Right ventricle myocardium superior (tissue), 1 donor: Measurements from ENCODE around the gene OR1K1. TPM values are rescaled to one million over a fixed set of nuclear protein-coding genes. Genes with fewer than 3 reads are reported as not detected.

Experiments
- ATAC-seq: fragments of 200-7000 bp; cut with Tn5 transposase; one replicate; pipeline ENCODE4 v1.9.1; 2020; ENCODE audit warnings: mild to moderate bottlenecking; ENCODE audit not compliant: poor library complexity
- DNase-seq: peaks from one replicate; pipeline ENCODE4 v3.0.0-alpha.2; 2020
- intact Hi-C: fragments of 100-400 bp; cut with DNase I; formaldehyde crosslinking; loops from one replicate; pipeline ENCODE4 v1.11.2; 2022
- long read RNA-seq: library from polyadenylated mRNA; unstranded; transcript quantifications from one replicate; pipeline ENCODE4 v2.0.0, GENCODE V29; 2021
- total RNA-seq: library from RNA; stranded (reverse); fragmentation: NEBNext Ultra II Directional; extraction: Animal tissue kit (Norgen Biotek cat#: 25700); gene quantifications from one replicate; pipeline ENCODE4 v1.2.1, GENCODE V29; 2021
- donor health status: DM: no; HTN: yes; CAD: no; lungs with severe emphysema.

Gene OR1K1, protein sequence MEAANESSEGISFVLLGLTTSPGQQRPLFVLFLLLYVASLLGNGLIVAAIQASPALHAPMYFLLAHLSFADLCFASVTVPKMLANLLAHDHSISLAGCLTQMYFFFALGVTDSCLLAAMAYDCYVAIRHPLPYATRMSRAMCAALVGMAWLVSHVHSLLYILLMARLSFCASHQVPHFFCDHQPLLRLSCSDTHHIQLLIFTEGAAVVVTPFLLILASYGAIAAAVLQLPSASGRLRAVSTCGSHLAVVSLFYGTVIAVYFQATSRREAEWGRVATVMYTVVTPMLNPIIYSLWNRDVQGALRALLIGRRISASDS
- not detected for total RNA-seq
- long read RNA-seq = 0 reads

DNA sequence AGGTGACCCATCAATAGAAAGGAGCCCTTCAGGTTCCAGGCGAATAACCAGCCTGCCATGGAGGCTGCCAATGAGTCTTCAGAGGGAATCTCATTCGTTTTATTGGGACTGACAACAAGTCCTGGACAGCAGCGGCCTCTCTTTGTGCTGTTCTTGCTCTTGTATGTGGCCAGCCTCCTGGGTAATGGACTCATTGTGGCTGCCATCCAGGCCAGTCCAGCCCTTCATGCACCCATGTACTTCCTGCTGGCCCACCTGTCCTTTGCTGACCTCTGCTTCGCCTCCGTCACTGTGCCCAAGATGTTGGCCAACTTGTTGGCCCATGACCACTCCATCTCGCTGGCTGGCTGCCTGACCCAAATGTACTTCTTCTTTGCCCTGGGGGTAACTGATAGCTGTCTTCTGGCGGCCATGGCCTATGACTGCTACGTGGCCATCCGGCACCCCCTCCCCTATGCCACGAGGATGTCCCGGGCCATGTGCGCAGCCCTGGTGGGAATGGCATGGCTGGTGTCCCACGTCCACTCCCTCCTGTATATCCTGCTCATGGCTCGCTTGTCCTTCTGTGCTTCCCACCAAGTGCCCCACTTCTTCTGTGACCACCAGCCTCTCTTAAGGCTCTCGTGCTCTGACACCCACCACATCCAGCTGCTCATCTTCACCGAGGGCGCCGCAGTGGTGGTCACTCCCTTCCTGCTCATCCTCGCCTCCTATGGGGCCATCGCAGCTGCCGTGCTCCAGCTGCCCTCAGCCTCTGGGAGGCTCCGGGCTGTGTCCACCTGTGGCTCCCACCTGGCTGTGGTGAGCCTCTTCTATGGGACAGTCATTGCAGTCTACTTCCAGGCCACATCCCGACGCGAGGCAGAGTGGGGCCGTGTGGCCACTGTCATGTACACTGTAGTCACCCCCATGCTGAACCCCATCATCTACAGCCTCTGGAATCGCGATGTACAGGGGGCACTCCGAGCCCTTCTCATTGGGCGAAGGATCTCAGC, at the start of gene OR1K1:
TSS of gene OR1K1 (plus strand) at position 58 of the 995 bp plus-strand sequence. CDS start at position 58, 0 bp downstream.
- DNase-seq = no peak
- intact Hi-C loops = loop anchor here (10.0 kb wide), 1 partner anchor 696 kb away; no protein-coding TSS in a partner anchor
- ATAC-seq = no peak

DNA sequence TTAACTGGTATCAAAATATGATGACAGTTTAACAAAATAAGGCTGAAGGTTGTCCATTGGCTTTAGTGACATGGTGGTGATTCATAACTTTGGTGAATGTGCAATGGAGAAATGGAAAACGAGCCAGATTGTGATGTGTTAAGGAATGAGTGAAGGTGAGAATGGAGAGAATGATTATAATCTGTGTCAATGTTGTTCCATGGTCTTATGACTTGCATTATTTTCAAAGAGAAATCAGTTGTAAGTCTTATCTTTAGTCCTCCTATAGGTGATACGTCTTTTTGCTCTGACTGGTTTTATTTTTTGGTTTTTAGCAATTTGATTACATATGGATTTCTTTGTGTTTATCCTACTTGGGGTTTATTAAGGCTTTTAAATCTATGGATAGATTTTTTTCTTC, 45.1 kb upstream of the OR1K1 start:
- no peak for DNase-seq
- ATAC-seq = no peak
- intact Hi-C loops = no loop called here

DNA sequence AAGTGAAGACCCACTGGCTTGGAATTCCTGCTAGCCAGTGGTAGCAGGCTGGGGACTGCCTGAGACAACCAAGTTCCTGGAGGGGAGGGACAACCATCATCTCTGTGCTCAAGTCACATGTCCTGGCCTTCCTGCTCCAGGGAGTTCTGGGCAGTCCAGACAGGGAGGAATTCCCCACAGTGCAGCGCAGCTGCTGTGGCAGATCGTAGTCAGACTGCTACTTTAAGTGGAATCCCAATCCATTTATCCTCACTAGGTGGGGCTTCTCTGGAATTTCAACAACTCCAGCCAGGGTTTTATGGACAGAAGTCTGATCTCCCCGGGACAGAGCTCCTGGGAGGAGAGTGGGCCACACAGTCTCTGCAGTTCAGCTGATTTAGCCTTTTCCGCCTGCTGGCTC, 32.1 kb upstream of the OR1K1 start:
- intact Hi-C loops = no loop called here
- ATAC-seq (no peak), DNase-seq (no peak)

DNA sequence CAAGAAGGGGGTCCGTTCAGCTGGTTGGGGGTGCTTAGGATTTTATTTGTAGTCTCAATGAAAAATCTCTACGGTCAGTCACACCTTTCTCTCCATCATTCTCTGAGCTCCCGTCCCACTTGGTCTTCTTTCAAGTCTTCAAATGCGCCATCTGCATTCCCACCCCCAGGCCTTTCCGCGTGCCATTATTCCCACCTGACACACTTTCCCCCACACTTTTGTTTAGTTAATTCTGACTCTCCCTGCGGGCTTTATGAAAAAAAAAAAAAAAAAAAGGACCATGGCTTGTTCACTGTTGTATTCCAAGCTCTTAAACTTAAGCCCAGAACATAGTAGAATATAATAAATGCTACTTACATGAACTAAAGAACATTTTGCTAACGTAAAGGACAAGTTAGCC, 22.9 kb upstream of the OR1K1 start:
- intact Hi-C loops = no loop called here
- DNase-seq = no peak
- no peak for ATAC-seq

DNA sequence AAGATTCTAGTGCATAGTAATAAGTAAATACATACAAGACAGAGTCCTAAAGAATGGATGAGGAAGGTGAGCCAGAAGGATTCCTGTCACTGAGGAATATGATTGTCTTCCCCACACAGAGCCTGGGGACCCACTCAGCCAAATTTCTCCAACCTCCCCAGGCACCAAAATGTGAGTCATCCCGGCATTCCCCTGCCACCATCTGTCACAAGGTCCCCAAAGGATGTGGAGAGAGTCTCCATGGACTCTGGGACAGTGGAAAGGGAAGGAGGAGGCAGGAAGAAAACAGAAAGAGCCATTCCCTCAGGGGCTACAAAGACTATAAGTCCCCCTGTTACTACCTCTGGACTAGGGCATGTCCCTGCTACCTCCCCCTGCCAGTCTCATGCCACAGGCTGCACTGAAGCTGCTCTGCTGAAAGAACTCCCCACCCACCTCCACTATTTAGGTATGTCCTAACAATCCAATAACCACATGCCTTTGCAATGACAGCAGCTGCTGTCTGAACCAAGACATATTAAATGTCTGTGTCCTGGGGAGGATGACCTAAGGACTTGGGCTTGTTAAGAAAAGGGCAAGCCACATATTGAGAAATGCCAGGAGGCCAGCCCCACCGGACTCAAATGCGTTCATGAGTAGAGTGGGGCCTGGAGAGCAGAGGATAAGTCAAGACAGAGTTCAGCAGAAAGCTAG, 21.8 kb upstream of the OR1K1 start:
- no peak for ATAC-seq
- intact Hi-C loops = no loop called here
- DNase-seq = no peak

DNA sequence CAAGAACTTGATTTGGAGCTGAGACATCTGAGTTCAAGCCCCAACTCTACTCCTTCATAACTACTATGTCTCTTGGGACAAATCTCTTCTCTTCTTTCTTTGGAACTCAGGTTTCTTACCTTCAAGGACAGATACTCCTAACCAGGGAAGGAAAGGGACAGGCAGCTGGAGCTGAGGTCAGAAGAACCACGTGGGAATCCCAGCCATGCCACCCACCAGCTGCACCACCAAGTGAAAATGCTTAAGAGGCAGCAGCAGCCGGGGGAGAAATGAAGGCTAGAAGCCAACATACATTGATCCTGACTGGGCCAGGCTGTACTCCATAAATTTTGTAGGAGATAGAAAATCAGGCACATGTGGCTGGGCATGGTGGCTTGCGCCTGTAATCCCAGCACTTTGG, 20.7 kb upstream of the OR1K1 start:
- intact Hi-C loops = no loop called here
- DNase-seq = no peak
- no peak for ATAC-seq

DNA sequence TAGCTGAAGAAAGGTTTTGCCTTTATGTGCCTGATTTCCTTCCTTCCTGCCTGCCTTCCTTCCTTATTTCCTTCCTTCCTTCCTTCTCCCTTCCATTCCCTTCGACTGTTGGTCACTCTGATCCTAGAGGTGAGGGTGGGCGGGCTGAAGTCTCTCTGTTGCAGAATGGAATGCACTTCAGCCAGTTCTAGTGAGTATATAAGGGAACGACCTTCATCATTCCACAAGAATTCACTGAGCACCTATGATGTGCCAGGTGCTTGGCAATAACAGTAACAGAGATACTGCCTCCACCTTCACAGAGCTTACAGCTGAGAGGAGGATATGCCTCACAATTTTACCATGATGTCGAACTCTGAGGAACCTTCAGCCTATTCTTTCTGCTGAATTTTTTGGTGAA, 19.9 kb upstream of the OR1K1 start:
- intact Hi-C loops = no loop called here
- no peak for ATAC-seq
- DNase-seq = no peak

DNA sequence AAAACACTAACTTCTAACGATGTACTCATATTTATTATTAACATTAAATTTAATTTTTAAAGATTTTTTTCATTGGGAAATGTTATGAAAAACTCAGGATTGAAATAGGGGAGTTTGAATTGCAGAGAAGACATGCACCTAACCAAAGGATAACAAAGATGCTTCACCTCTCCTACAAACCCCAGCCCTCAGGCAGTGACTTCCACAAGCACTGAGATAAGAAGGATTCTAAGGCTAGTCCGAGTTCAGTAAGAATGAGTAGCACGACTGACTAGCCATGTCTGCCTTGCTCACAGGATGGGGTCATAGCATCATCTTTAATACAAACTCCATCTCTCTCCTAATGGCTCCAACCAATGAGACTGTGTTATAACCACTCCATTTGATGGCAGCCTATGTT, 18.3 kb upstream of the OR1K1 start:
- no peak for ATAC-seq
- intact Hi-C loops = no loop called here
- DNase-seq = no peak

DNA sequence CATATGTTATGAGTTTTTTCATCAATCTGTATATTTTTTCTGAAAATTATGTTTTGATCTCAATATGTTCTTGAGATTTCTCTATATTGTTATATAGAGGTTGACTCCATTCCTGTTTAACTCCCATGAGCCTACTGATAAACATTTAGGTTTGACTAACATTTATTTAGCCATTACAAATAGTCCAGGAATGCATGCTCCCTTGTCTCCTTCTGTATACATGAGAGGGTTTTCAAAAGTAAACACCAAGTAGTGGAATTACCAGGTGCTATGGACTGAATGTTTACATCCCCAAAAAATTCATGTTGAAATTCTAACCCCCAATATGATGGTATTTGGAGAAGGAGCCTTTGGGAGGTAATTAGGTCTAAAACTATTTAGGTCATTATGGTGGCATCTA, 14.7 kb upstream of the OR1K1 start:
- intact Hi-C loops = no loop called here
- DNase-seq (no peak), ATAC-seq (no peak)

DNA sequence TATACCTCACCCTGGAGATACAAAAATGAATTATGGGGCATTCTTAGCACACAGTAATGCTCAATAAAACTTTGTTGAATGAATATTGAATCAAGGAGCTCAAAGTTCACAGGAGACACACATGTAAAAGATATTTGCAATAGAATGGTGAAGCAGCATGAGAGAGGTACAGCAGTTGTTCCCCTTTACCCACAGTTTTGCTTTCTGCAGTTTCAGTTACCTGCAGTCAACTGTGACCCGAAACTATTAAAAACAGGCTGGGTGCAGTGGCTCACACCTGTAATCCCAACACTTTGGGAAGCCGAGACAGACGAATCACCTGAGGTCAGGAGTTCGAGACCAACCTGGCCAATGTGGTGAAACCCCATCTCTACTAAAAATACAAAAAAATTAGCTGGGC, 13.6 kb upstream of the OR1K1 start:
- intact Hi-C loops = no loop called here
- ATAC-seq = no peak

DNA sequence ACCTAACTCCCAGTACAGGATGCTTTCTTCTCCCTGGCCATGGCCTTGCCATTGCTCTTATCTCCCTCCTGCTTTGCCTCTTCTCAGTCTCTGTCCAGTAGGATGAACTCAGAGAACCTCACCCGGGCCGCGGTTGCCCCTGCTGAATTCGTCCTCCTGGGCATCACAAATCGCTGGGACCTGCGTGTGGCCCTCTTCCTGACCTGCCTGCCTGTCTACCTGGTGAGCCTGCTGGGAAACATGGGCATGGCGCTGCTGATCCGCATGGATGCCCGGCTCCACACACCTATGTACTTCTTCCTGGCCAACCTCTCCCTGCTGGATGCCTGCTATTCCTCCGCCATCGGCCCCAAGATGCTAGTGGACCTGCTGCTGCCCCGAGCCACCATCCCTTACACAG, 11.1 kb upstream of the OR1K1 start, which contains the start of gene OR5C1:
TSS of gene OR5C1 (plus strand) at position 103 of the 400 bp plus-strand sequence. CDS start at position 103, 0 bp downstream.
- ATAC-seq (no peak), DNase-seq (no peak)
- intact Hi-C loops = no loop called here

More for the DNA sequence above, 13.6 kb upstream of the OR1K1 start:
- DNase-seq = no peak

DNA sequence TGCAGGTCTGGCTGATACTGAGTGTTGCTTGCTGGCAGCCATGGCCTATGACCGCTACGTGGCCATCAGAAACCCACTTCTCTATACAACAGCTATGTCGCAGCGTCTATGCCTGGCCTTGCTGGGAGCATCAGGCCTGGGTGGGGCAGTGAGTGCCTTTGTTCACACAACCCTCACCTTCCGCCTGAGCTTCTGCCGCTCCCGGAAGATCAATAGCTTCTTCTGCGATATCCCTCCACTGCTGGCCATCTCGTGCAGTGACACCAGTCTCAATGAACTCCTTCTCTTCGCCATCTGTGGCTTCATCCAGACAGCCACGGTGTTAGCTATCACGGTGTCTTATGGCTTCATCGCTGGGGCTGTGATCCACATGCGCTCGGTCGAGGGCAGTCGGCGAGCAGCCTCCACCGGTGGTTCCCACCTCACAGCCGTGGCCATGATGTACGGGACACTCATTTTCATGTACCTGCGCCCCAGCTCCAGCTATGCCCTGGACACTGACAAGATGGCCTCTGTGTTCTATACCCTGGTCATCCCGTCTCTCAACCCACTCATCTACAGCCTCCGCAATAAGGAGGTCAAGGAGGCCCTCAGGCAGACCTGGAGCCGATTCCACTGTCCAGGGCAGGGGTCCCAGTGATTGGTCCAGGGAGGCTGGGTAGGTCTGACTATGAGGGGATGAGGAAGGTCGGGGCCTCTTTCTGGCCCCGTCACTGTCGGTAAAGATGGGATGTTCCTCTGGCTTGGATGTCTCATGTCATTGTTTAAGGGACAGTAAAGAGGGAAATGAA, 10.5 kb upstream of the OR1K1 start:
- no peak for DNase-seq
- intact Hi-C loops = no loop called here
- ATAC-seq = no peak

DNA sequence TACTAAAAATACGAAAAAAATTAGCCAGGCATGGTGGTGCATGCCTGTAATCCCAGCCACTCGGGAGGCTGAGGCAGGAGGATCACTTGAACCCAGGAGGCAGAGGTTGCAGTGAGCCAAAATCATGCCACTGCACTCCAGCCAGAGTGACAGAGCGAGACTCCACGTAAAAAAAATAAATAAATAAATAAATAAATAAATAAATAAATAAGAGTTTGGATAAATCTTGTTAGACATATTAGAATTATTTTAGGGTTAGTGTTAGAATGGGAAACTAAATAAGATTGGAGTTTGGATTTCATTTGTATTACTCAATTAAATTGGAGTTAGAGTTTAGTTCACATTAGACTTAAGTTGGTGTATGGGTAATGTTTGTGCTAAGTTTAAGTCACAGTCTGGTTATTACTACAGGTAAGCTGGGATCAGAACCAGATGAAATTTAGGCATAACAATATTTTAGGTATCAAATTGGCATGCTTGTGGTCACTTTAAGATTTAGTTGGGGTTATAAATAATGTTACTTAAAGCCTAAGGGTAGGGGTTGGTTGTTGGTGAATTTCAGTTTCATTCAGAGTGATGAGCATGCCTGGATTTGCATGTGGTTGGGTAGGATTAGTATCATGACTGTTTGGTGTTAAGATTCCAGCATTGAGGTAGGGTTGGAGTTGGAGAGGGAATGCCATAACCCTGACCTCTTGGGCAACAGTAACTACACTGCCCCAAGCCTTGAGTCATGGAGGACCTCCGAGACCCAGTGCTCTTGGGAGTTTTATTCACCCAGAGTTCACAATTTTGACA, 7.9 kb upstream of the OR1K1 start:
- ATAC-seq = no peak
- intact Hi-C loops = no loop called here
- no peak for DNase-seq

DNA sequence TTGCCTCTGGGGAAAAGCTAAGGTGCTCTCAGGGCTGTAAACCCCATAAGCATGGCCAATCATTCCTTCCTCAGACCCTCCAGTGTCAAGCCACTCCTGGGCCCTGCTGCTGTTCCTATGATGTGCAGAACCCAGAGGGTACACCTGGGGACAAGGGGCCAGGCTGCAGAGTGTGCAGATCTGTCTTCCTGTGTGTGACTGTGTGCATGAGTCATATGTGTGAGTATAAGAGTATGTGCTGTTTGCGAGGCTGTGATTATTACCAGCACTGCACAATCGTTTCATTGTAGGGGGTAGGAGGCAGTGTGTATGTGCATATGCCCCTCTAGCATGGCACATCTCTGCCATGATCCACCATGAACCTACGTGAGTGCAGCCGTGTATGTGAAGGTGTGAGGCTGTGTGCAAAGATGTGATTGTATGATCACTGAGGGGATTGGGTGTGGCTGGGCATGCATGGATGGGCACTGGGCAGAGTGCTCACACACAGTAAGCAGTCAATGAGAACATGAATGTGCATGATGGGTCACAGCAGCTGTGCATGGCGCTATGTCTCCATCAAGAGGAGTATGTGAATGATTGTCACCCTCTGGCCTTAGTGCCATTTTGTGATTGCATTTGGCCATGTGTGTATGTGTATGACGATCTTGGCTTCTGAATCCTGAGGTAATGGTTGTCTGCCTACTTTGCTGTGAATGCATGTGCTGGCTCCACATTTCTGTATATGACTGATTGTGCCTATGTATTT, 2.4 kb upstream of the OR1K1 start:
- DNase-seq = no peak
- ATAC-seq = no peak
- intact Hi-C loops = no loop called here

DNA sequence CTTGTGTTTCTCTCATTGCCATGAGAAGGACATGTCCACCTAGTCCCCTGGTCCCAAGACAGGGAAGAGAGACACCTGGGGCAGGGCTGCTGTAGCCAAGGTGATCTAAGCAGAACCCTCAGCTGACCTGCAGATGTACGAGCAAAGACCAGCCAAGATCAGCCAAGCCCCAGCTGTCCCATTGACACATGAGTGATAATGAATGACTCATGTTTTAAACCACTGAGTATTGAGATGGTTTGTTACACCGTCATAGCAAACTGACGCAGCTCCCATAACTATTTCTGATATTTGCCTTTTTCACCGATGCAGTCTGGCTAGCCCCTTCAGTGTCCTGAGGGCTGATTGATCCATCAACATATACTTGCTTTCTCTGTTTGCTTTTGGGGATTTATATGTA, 6.7 kb downstream of the OR1K1 start:
- ATAC-seq = no peak
- intact Hi-C loops = loop anchor here (10.0 kb wide), 1 partner anchor 702 kb away; no protein-coding TSS in a partner anchor
- DNase-seq = no peak

DNA sequence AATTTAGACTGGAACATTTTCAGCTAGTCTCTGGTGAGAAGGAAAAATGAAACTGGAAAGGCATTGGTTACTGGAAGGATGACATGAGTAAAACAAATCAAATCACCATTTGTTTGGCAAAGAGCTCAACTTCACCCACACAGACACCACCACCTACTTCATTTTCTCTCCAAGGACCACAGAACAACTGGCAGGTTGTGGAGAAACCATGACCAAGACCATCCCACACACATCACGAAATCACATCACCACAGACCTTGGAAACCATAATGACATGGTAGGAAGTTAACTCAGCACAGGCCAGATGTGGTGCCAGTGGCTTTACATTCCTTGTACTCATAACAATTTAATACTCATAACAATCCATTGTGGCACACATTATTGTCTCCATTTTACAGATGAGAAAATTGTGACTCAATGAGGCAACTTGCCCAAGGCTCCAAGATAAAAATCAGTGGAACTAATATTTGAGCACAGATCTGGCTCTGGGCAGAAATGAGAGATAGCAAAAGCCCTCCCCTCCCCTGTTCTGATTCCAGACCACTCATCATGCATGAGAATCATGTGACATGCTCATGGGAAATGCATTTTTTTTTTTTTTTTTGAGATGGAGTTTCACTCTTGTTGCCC, 7.5 kb downstream of the OR1K1 start:
- intact Hi-C loops = loop anchor here (10.0 kb wide), 1 partner anchor 703 kb away; no protein-coding TSS in a partner anchor
- DNase-seq = no peak

More for the DNA sequence above, 7.5 kb downstream of the OR1K1 start:
- ATAC-seq = no peak
